ENCODE data around the gene ALPG.
"Not testable (repeated sequence)": the region's sequence is repeated elsewhere in the genome, so short reads cannot be mapped to it uniquely, and the experiment has no call there.

ALPG gene

GRCh38 chr2:232406556-232407310 lies at the start of gene ALPG:
Gene ALPG, plus strand, starts transcription at chr2:232406844. Its CDS starts 51 bp downstream, at chr2:232406895.
- no peak for DNase-seq (ENCODE audit: low read depth in 2 of 2)

GRCh38 chr2:232361646-232362045 lies 45.0 kb upstream of the ALPG start:
- no peak for DNase-seq (ENCODE audit: low read depth in 2 of 2)

- no peak for DNase-seq (ENCODE audit: low read depth in 2 of 2)
Measured at GRCh38 chr2:232362174-232362900, 44.3 kb upstream of the ALPG start.

- not testable (repeated sequence) for DNase-seq (ENCODE audit: low read depth in 2 of 2)
Measured at GRCh38 chr2:232363064-232363783, 43.4 kb upstream of the ALPG start.

GRCh38 chr2:232363784-232364615 lies 42.6 kb upstream of the ALPG start:
- DNase-seq (ENCODE audit: low read depth in 2 of 2): no peak

- DNase-seq (ENCODE audit: low read depth in 2 of 2): not testable (repeated sequence)
Measured at GRCh38 chr2:232364806-232365594, 41.6 kb upstream of the ALPG start.

GRCh38 chr2:232365621-232366321 lies 40.9 kb upstream of the ALPG start:
- no peak for DNase-seq (ENCODE audit: low read depth in 2 of 2)

GRCh38 chr2:232366461-232366860 lies 40.2 kb upstream of the ALPG start:
- not testable (repeated sequence) for DNase-seq (ENCODE audit: low read depth in 2 of 2)

GRCh38 chr2:232367016-232367415 lies 39.6 kb upstream of the ALPG start:
- DNase-seq (ENCODE audit: low read depth in 2 of 2): no peak

- DNase-seq (ENCODE audit: low read depth in 2 of 2): no peak
Measured at GRCh38 chr2:232367591-232368233, 38.9 kb upstream of the ALPG start.

- DNase-seq (ENCODE audit: low read depth in 2 of 2): no peak
Measured at GRCh38 chr2:232368311-232368731, 38.3 kb upstream of the ALPG start.

- DNase-seq (ENCODE audit: low read depth in 2 of 2): no peak
Measured at GRCh38 chr2:232369126-232369951, 37.3 kb upstream of the ALPG start.

GRCh38 chr2:232370007-232370406 lies 36.6 kb upstream of the ALPG start:
- DNase-seq (ENCODE audit: low read depth in 2 of 2): not testable (repeated sequence)

GRCh38 chr2:232372231-232373208 lies 34.1 kb upstream of the ALPG start:
- DNase-seq (ENCODE audit: low read depth in 2 of 2): no peak

GRCh38 chr2:232374356-232374755 lies 32.3 kb upstream of the ALPG start:
- DNase-seq (ENCODE audit: low read depth in 2 of 2): no peak

- no peak for DNase-seq (ENCODE audit: low read depth in 2 of 2)
Measured at GRCh38 chr2:232375164-232375563, 31.5 kb upstream of the ALPG start.

- no peak for DNase-seq (ENCODE audit: low read depth in 2 of 2)
Measured at GRCh38 chr2:232376260-232376659, 30.4 kb upstream of the ALPG start.
